ENCODE results near the gene SPIN3.
A peak's percentile ranks its signal among the peaks of the same experiment; 100 is the strongest.
"Not testable (repeated sequence)": the region's sequence is repeated elsewhere in the genome, so short reads cannot be mapped to it uniquely, and the experiment has no call there.

SPIN3 gene

GRCh38 chrX:56995271-56995994 is at the start of gene SPIN3:
SPIN3 (minus strand) TSS chrX:56995541; CDS start chrX:56994947, 594 bp downstream.
- DNase-seq (ENCODE audit: low spot score), result peak; percentile 81
- in situ Hi-C loops (cut with MboI; ENCODE audit: low sequenced_read_pairs, unreplicated experiment), result loop anchor here (25.0 kb wide), 1 partner anchor 208 kb away; no protein-coding TSS in a partner anchor
- no peak for TF ChIP-seq CTCF (IDR thresholded peaks at IDR 0.05; ENCODE audit: borderline replicate concordance, control extremely low read depth, extremely low read depth, insufficient read depth, missing control alignments)

GRCh38 chrX:57044245-57044644 is 48.9 kb upstream of the SPIN3 start:
- in situ Hi-C loops (cut with MboI; ENCODE audit: low sequenced_read_pairs, unreplicated experiment), result no loop called here
- DNase-seq (ENCODE audit: low spot score), result no peak
- no peak for TF ChIP-seq CTCF (IDR thresholded peaks at IDR 0.05; ENCODE audit: borderline replicate concordance, control extremely low read depth, extremely low read depth, insufficient read depth, missing control alignments)

- in situ Hi-C loops (cut with MboI; ENCODE audit: low sequenced_read_pairs, unreplicated experiment); DNase-seq (ENCODE audit: low spot score): not testable (repeated sequence)
Observed at GRCh38 chrX:57037265-57037664, 41.9 kb upstream of the SPIN3 start.

GRCh38 chrX:56994375-56995270 is 718 bp downstream of the SPIN3 start:
- no peak for TF ChIP-seq CTCF (IDR thresholded peaks at IDR 0.05; ENCODE audit: borderline replicate concordance, control extremely low read depth, extremely low read depth, insufficient read depth, missing control alignments)
- peak; percentile 6 for DNase-seq (ENCODE audit: low spot score)
- in situ Hi-C loops (cut with MboI; ENCODE audit: low sequenced_read_pairs, unreplicated experiment), result loop anchor here (25.0 kb wide), 1 partner anchor 207 kb away; no protein-coding TSS in a partner anchor

GRCh38 chrX:56987741-56988140 is 7.6 kb downstream of the SPIN3 start:
- in situ Hi-C loops (cut with MboI; ENCODE audit: low sequenced_read_pairs, unreplicated experiment), result loop anchor here (25.0 kb wide), 1 partner anchor 200 kb away; no protein-coding TSS in a partner anchor
- no peak for DNase-seq (ENCODE audit: low spot score)
- no peak for TF ChIP-seq CTCF (IDR thresholded peaks at IDR 0.05; ENCODE audit: borderline replicate concordance, control extremely low read depth, extremely low read depth, insufficient read depth, missing control alignments)

- in situ Hi-C loops (cut with MboI; ENCODE audit: low sequenced_read_pairs, unreplicated experiment), result loop anchor here (25.0 kb wide), 1 partner anchor 199 kb away; no protein-coding TSS in a partner anchor
Observed at GRCh38 chrX:56986138-56986537, 9.2 kb downstream of the SPIN3 start.

More at GRCh38 chrX:56986138-56986537, 9.2 kb downstream of the SPIN3 start:
- TF ChIP-seq CTCF (IDR thresholded peaks at IDR 0.05; ENCODE audit: borderline replicate concordance, control extremely low read depth, extremely low read depth, insufficient read depth, missing control alignments), result no peak
- no peak for DNase-seq (ENCODE audit: low spot score)
